HUES48 (cell line): ENCODE measurements around the gene EEF1G.
"Not testable (repeated sequence)": the region's sequence is repeated elsewhere in the genome, so short reads cannot be mapped to it uniquely, and the experiment has no call there.

Experiments used
- H3K27ac ChIP-seq: one replicate; pipeline ENCODE4 v1.7.0; 2013; ENCODE audit warnings: low read depth, low read length, inconsistent platforms
- H3K27me3 ChIP-seq: 2 replicates; pipeline ENCODE4 v1.6.1; 2013; ENCODE audit warnings: mild to moderate bottlenecking, low read length; ENCODE audit not compliant: control insufficient read depth, insufficient read depth
- H3K36me3 ChIP-seq: 2 replicates; pipeline ENCODE4 v1.6.1; 2013; ENCODE audit warnings: low read length; ENCODE audit not compliant: control insufficient read depth, insufficient read depth
- H3K4me1 ChIP-seq: 2 replicates; pipeline ENCODE4 v1.6.1; 2013; ENCODE audit warnings: mild to moderate bottlenecking, low read length; ENCODE audit not compliant: control insufficient read depth, insufficient read depth
- H3K4me3 ChIP-seq: 2 replicates; pipeline ENCODE4 v1.5.1; 2013; ENCODE audit warnings: mild to moderate bottlenecking, low read depth, low read length
- H3K9ac ChIP-seq: 2 replicates; pipeline ENCODE4 v1.6.1; 2013; ENCODE audit warnings: mild to moderate bottlenecking, low read depth, low read length, moderate library complexity
- H3K9me3 ChIP-seq: 2 replicates; pipeline ENCODE4 v1.6.1; 2013; ENCODE audit warnings: low read length; ENCODE audit not compliant: control insufficient read depth, insufficient read depth

EEF1G gene

DNA sequence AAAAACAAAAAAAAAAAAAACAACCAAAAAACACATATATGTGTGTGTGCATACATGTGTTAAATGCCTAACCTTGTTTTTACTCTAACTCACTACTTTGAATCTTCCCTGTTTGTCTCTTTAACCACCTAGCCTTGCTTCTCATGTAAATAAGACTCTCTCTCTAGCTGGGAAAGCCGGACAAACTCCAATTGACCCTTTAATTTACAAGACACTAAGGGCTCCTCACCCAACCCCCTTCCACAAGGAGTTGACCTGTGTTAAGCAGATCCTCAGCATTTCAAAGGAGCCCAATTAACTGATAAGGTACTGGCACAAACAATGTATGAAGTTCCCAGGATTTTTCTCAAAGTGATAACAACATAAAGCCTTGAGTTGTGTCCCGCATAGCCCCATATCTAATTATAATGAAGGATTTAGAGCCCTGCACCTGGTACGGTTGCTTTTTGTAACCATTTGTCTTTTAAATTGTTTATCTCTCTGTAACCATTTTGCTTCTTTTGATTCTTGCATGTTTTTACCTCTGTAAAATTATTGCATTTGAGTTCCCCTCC, 11.9 kb downstream of the EEF1G start:
- Histone ChIP-seq H3K4me3 (peak overlapping the region; percentile 44), H3K36me3 (peaks cover 84% of the 10 kb centered on the region), H3K27ac (peak overlapping the region; percentile 88), H3K4me1 (peaks cover 38% of the 10 kb centered on the region)
- not testable (repeated sequence) for H3K9ac ChIP-seq, H3K27me3 ChIP-seq, H3K9me3 ChIP-seq

DNA sequence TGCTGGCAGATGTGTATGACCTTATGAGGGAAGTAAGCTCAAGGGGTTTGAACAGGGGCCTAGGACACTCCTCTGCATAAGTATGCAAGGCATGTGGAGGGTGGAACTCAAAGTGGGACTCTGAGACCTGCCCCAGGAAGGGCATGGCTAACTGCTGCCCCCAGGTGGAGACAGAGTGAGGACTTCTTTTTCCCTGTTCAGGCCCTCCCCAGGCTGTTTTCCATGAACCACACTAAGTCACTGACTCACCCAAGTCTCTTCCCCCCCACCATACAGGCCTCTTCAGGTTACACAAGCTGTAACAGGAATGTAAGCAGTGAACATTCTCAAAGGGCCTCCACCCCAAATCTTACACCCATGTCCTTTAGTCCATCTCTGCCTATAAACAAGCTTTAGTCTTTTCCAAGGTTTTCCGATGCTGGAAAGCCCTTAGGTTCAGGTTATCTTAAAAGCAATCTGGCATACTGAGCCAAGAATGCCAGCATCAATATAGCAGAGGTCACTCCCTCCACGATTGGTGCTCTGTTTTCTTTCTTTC, 13.1 kb downstream of the EEF1G start:
- H3K27ac ChIP-seq, result peak overlapping the region; percentile 88
- peaks cover 48% of the 10 kb centered on the region for H3K4me1 ChIP-seq
- no peaks in the 10 kb centered on the region for H3K9me3 ChIP-seq
- no peaks in the 10 kb centered on the region for H3K27me3 ChIP-seq
- 0 out of 2 replicates have a peak overlapping the region, but pooled peaks have one; percentile 3 for H3K9ac ChIP-seq
- H3K36me3 ChIP-seq, result peaks cover 74% of the 10 kb centered on the region
- H3K4me3 ChIP-seq, result peak overlapping the region; percentile 26; the same call in 1 of the 2 replicates

DNA sequence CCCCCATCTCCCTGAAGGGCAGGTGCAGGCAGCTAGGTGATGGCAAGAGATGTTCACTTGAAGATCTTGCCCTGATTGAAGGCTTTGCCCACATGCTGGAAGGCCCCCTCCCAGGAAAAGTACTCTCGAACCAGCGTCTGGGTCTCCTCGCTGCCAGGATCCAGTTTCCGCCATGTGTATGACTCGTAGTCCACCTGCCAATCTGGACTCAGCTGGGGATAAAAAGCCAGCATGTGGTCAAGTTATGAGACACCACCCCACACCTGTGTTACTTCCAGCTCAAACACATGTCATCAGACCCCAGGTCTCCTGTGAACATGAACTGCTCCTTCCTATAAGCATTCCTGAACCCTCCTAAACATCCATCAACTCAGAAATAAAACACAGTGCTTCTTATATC, 14.1 kb downstream of the EEF1G start:
- H3K4me3 ChIP-seq, H3K27me3 ChIP-seq, H3K9me3 ChIP-seq: not testable (repeated sequence)
- Histone ChIP-seq H3K4me1 (peaks cover 49% of the 10 kb centered on the region), H3K9ac (peak overlapping the region; percentile 3; the same call in 1 of the 2 replicates), H3K36me3 (peaks cover 64% of the 10 kb centered on the region), H3K27ac (peak overlapping the region; percentile 86)

DNA sequence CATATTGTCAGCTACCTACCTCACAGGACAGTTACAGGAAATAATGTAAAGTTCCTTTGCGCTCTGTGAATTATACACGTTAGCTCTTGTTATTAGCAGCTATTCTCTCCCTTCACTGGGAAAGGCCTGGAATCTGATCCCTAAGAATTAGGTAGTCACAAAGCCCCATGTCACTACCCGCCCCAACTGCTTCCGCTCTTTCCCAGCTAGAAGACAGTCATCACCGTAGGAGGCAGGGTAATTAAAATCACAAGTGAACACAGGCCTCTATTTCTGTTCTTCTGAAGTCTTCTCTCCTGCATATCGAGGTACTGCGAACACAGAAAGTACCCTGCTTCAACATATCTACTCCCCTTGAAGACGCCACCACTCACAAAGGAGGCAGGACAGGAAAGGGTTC, 14.5 kb downstream of the EEF1G start:
- Histone ChIP-seq H3K36me3 (peaks cover 63% of the 10 kb centered on the region), H3K9ac (no peak overlapping the region), H3K27me3 (no peaks in the 10 kb centered on the region), H3K9me3 (no peaks in the 10 kb centered on the region), H3K27ac (peak overlapping the region; percentile 86), H3K4me1 (peaks cover 50% of the 10 kb centered on the region), H3K4me3 (no peak overlapping the region)

DNA sequence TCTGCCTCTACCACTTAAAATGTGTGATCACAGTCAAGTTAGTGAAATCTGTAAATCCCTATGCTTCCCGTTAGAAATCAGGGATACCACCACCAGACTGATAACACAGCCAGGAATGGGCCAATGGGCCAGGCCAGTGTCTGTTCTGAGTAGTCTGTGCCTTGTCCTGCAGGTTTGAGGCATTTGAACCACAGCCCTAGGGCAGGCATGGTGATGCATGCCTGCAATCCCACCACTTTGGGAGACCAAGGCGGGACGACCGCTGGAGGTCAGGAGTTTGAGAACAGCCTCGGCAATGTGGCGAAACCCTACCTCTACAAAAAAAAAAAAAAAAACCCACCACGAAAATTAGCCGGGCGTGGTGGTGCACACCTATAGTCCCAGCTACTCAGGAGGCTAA, 15.0 kb downstream of the EEF1G start:
- no peak overlapping the region for H3K9ac ChIP-seq
- peak overlapping the region; percentile 2 for H3K27ac ChIP-seq
- H3K27me3 ChIP-seq, result no peaks in the 10 kb centered on the region
- no peaks in the 10 kb centered on the region for H3K9me3 ChIP-seq
- H3K4me1 ChIP-seq, result peaks cover 56% of the 10 kb centered on the region
- H3K36me3 ChIP-seq, result peaks cover 59% of the 10 kb centered on the region
- no peak overlapping the region for H3K4me3 ChIP-seq

DNA sequence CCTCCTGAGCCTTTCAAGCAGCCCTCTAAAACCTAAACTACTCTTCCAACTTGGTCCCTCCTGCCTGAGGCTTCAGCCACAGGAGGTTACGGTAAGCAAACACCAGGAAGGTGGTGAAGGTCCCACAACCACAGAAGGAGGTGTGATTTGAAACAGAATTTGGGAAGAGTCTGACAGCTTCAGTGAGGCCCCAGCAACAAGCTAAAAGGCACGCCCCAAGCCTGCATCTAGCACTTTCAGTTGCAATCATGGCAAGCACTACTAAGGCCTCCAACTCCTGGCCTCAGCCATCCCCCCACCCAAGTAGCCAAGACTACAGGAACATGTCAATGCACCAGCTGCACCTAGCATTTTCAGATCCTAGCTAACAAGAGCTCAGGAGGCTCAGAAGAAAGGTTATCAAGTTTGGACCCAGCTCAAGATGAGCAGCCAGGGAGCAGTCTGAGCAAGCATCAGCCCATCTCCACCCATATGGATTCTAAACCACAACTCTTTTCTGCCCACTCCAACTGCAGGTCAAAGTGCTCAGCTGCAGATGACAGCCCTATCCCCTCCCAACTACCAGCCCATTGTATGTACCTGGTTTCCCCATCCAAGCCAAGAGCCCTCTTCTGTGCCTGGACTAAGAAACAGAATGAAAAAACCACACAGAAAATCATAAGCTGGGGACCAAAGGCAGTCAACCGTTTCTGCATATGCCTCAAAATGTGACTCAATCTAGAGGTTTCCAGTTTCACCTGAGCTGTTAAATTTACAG, 16.6 kb downstream of the EEF1G start:
- H3K27ac ChIP-seq, result peak overlapping the region; percentile 80
- peaks cover 44% of the 10 kb centered on the region for H3K36me3 ChIP-seq
- H3K27me3 ChIP-seq, result no peaks in the 10 kb centered on the region
- H3K9me3 ChIP-seq, result no peaks in the 10 kb centered on the region
- H3K4me3 ChIP-seq, result no peak overlapping the region
- H3K9ac ChIP-seq, result no peak overlapping the region; the same call in 1 of the 2 replicates
- peaks cover 63% of the 10 kb centered on the region for H3K4me1 ChIP-seq

DNA sequence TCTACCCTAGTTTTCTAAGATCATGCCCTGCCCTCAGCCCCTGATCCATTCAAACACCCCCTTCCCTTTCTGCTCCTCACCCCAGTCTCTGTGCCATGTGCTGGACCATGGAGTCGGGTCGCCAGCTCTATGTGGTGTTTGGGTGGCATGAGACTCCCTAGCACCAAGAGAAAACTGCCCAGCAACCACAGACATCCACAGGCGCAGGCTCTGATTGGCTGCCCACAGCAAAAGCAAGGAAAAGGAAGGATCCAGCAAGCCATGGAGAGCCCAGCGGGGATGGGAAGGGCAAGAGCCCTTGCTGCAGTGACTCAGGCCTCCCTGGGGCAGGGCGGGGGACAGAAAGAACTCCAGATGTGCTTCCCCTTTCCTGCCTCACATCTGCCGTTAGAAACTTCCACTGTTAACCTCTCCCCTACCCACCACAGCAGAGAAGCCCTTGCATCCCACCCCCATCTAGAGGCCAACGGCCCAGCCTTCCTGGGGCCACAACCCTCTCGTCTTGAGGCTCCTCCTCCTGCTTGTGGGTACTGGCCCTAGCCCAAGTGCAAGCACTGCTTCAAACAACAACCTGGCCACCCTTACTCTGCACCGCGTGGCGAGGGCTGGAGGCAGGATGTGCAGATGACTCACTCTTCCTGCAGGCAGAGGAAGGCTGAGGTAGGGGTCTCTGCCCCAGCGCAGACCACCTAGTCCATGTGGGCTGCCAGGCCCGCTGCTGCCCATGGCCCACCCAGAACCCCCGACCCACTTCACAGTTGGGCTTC, 17.4 kb downstream of the EEF1G start:
- H3K27ac ChIP-seq, result peak overlapping the region; percentile 80
- H3K4me3 ChIP-seq, result no peak overlapping the region
- peaks cover 67% of the 10 kb centered on the region for H3K4me1 ChIP-seq
- H3K27me3 ChIP-seq, result no peaks in the 10 kb centered on the region
- H3K9ac ChIP-seq, result no peak overlapping the region; the same call in 1 of the 2 replicates
- H3K9me3 ChIP-seq, result no peaks in the 10 kb centered on the region
- H3K36me3 ChIP-seq, result peaks cover 43% of the 10 kb centered on the region

DNA sequence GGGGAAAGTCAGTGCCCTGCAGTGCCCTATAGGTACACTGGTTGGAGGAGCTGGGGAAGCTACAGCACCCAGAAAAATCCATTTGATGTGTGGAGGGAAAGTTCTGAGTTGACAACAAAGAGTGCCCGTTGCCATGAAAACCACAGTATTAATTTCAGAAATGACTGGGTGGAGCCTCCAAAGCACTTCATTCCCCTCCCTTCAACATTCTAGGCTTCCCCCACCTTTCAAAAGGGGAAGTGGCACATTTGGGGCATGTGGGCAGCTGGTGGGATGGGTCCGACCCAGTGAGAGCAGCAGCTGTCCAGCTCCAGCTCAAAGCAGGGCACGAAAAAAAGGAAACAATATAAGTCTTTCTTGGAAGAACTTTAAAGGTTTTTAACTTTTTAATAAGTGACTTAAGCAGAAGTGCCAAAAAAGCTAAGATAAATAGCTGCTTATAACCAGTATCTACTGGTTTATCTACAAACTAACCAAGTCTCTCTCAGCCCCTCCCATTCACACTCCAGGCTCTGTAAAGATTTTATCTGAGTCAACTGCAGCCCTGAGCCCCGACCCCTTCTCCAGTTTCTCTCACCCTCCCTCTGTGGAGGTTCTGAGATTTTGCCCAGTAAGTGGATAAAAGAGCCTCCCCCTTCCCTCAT, 18.1 kb downstream of the EEF1G start:
- Histone ChIP-seq H3K4me3 (no peak overlapping the region), H3K4me1 (peaks cover 61% of the 10 kb centered on the region), H3K36me3 (peaks cover 39% of the 10 kb centered on the region), H3K9me3 (no peaks in the 10 kb centered on the region), H3K27ac (peak overlapping the region; percentile 80), H3K9ac (no peak overlapping the region), H3K27me3 (no peaks in the 10 kb centered on the region)

DNA sequence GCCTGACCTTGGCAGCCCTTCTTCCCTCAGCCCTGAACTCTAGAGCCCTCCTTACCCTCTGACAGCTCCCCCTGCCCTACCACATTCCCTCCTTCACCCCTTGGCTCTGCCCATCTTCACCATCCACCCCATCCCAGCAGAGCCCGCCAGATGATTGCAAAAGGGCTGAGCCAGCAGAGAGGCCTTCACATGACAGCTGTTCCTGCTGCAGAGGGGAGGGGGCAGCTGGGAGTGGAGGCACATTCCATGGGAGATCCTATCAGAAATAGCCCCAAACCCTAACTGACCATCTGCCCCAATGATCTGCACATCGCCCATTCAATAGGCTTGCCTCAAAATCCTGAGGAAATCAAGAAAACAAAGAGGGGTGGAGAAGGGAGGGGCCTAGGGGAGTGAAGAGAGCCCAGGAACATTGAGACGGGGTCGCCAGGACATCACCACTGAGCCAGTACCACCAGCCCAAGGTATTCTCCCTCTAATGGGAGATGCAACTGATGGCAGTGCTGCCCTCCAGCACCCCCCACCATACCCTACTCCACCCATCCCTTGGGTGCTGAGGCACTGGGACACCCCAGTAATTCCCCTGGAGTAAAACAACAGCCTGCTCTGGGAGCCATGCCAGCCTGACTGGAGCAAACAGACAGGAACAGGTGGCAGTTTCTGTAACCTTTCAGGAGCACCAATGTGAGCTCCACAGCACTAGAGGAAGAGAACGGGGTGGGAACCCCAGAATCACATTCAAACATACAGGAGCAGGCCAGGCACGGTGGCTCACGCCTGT, 19.1 kb downstream of the EEF1G start:
- no peaks in the 10 kb centered on the region for H3K9me3 ChIP-seq
- peaks cover 52% of the 10 kb centered on the region for H3K4me1 ChIP-seq
- no peaks in the 10 kb centered on the region for H3K27me3 ChIP-seq
- no peak overlapping the region for H3K4me3 ChIP-seq
- H3K9ac ChIP-seq, result no peak overlapping the region
- H3K36me3 ChIP-seq, result peaks cover 30% of the 10 kb centered on the region
- H3K27ac ChIP-seq, result peak overlapping the region; percentile 93

DNA sequence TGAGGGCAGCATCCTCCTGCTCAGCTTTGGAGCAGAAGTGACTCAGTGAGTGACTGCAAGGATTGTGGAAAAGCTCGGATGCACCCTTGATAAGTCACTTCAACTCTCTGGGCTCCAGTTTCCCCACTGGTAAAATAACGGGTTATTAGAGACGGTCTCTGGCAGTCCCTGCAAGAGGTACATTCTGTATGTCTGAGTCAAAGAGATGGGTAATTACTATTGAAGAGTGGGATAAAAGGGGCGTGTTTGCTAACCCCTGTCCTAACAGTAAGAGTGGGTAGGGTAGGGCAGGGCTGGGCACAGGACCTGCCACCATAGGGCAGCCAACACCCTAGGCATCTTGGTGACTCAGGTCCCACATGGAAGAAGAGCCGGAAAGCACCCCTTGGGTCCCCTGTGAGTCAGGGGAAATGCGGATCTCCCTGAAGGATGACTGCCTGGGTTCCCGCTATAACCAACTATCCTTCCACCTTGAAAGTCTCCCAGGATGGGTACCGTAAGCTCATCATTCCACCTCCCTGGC, 19.8 kb downstream of the EEF1G start:
- peaks cover 23% of the 10 kb centered on the region for H3K36me3 ChIP-seq
- no peaks in the 10 kb centered on the region for H3K9me3 ChIP-seq
- H3K4me1 ChIP-seq, result peaks cover 45% of the 10 kb centered on the region
- H3K9ac ChIP-seq, result no peak overlapping the region
- peak overlapping the region; percentile 93 for H3K27ac ChIP-seq
- peaks cover 3% of the 10 kb centered on the region for H3K27me3 ChIP-seq
- peak overlapping the region; percentile 38 for H3K4me3 ChIP-seq
